SK-N-SH treated with all-trans-retinoic acid at 6 μM for 48 hours (cell line): Measurements from ENCODE around the gene ZNF624.

Source experiments
- BACH2 ChIP-seq: fragments of 250-450 bp; sonication (Bioruptor Pico); IDR thresholded peaks from 2 replicates; pipeline ENCODE4 v1.9.0; 2021; ENCODE audit warnings: mild to moderate bottlenecking, borderline replicate concordance
- ISL1 ChIP-seq: fragments of 250-450 bp; sonication (Bioruptor Pico); IDR thresholded peaks from 2 replicates; pipeline ENCODE4 v2.1.2; 2022; ENCODE audit warnings: mild to moderate bottlenecking, moderate library complexity
- OSR1 ChIP-seq: fragments of 250-450 bp; sonication (Bioruptor Pico); IDR thresholded peaks from 2 replicates; pipeline ENCODE4 v1.8.0; 2022; ENCODE audit warnings: moderate library complexity, mild to moderate bottlenecking, inconsistent platforms
- PATZ1 ChIP-seq: fragments of 250-450 bp; sonication (Bioruptor Pico); IDR thresholded peaks from 2 replicates; pipeline ENCODE4 v1.8.0; 2020; ENCODE audit warnings: mild to moderate bottlenecking, moderate library complexity, borderline replicate concordance
- PPARA ChIP-seq: fragments of 250-450 bp; sonication (Bioruptor Pico); IDR thresholded peaks from 2 replicates; pipeline ENCODE4 v1.5.0; 2020; ENCODE audit warnings: mild to moderate bottlenecking, borderline replicate concordance
- TCF4 ChIP-seq: fragments of 250-450 bp; sonication (Bioruptor Pico); IDR thresholded peaks from 2 replicates; pipeline ENCODE4 v1.8.0; 2021; ENCODE audit warnings: mild to moderate bottlenecking, moderate library complexity, borderline replicate concordance
- ZC3H10 ChIP-seq: fragments of 250-450 bp; sonication (Bioruptor Pico); IDR thresholded peaks from 2 replicates; pipeline ENCODE4 v1.5.1; 2021; ENCODE audit warnings: mild to moderate bottlenecking, moderate library complexity
- ZFP3 ChIP-seq: fragments of 250-450 bp; sonication (Bioruptor Pico); IDR thresholded peaks from 2 replicates; pipeline ENCODE4 v1.5.0; 2020; ENCODE audit warnings: mild to moderate bottlenecking, moderate library complexity
- ZFP30 ChIP-seq: fragments of 450-650 bp; formaldehyde crosslinking; IDR thresholded peaks from 2 replicates; pipeline ENCODE4 v1.5.0; 2022; ENCODE audit warnings: mild to moderate bottlenecking, moderate library complexity
- ZNF565 ChIP-seq: fragments of 450-650 bp; formaldehyde crosslinking; conservative IDR thresholded peaks from 2 replicates; pipeline ENCODE4 v1.5.0; 2020; ENCODE audit warnings: low read depth, mild to moderate bottlenecking, moderate library complexity

DNA sequence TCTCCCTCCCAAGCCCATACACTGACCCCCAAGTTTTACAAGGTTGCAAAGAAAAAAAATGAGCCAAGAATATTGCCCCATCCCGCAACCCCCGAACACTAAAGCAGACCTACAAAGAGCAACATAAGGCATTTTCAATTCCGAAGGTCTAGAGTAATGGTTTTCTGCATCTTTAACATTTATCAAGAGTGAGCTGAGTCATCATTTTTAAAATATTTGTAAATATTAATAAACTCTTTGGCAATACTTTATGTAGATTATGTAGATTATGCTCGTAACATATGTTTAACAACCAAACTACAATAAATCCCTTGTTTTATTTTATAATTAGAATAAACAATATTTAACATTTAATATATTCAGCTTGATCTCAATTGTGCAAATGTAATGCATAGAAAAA, 1.4 kb downstream of the ZNF624 start:
- TF ChIP-seq PPARA (CRISPR knock-in tag) (no peak), OSR1 (CRISPR knock-in tag) (no peak), ZFP3 (CRISPR knock-in tag) (no peak), ZNF565 (CRISPR knock-in tag) (no peak), ZFP30 (CRISPR knock-in tag) (no peak), PATZ1 (CRISPR knock-in tag) (no peak), BACH2 (no peak), TCF4 (CRISPR knock-in tag) (no peak), ZC3H10 (no peak), ISL1 (CRISPR knock-in tag) (no peak)
